Measurements from ENCODE around the gene PPM1B. TPM values are rescaled to one million over a fixed set of nuclear protein-coding genes. Genes with fewer than 3 reads are reported as not detected.

The PPM1B gene
- total and polyA plus RNA-seq, 2 of the 13 experiments (the other 11 are each of a cell fraction or from before 2014, with no cell fraction given) = 24.4 to 25.0 TPM

- in situ Hi-C loops (cut with HindIII; ENCODE audit: extremely low pct_ligation_motif_present, low pct_unique_long_range_greater_than_20kb) = no loop called here
Measured at GRCh38 chr2:44142306-44142705, 26.4 kb upstream of the PPM1B start.

GRCh38 chr2:44143701-44144100, 25.0 kb upstream of the PPM1B start:
- CTCF ChIA-PET (ENCODE audit: low intra/inter-chr PET ratio, low total read pairs) = no interaction called here
- Histone ChIP-seq H3K79me2 (ENCODE audit: insufficient read depth, low read length) (no peaks in the 10 kb centered on the region), H3K9ac (ENCODE audit: insufficient read depth, low read depth, low read length) (no peak overlapping the region), H3K27ac (ENCODE audit: extremely low read length, insufficient read depth, low read length) (no peak overlapping the region), H3K27me3 (ENCODE audit: control insufficient read depth in 1 of 2, insufficient read depth in 2 of 2, low read length in 2 of 2) (peaks cover 2 to 4% of the 10 kb centered on the region in 2 experiments; a peak in 1 of 5 replicates), H4K20me1 (ENCODE audit: insufficient read depth, low read length) (no peaks in the 10 kb centered on the region), H3K4me3 (replicated peaks in 1 of 3; ENCODE audit: insufficient read depth in 1 of 3, low read depth in 2 of 3, low read length in 3 of 3) (no peak overlapping the region), H3K4me2 (ENCODE audit: low read depth, low read length) (no peak overlapping the region), H3K9me3 (ENCODE audit: low read length) (no peaks in the 10 kb centered on the region), H3K36me3 (replicated peaks in 1 of 2; ENCODE audit: control insufficient read depth in 1 of 2, insufficient read depth in 2 of 2, low read length in 2 of 2) (no peaks in the 10 kb centered on the region), H2AFZ (ENCODE audit: low read length) (no peak overlapping the region), H3K4me1 (ENCODE audit: insufficient read depth, low read length) (no peaks in the 10 kb centered on the region)
- POLR2A ChIA-PET = no interaction called here
- no TSS peak for BruUV-seq (replicated peaks)
- TF ChIP-seq ZNF563 (CRISPR knock-in tag; IDR thresholded peaks at IDR 0.05) (no peak), AKAP8 (CRISPR knock-in tag; IDR thresholded peaks at IDR 0.05) (no peak), ZNF343 (CRISPR knock-in tag; IDR thresholded peaks at IDR 0.05) (no peak), ZNF501 (CRISPR knock-in tag; IDR thresholded peaks at IDR 0.05) (no peak), ZNF883 (CRISPR knock-in tag; IDR thresholded peaks at IDR 0.05; ENCODE audit: not compliant biosample characterization) (no peak), HINFP (CRISPR knock-in tag; IDR thresholded peaks at IDR 0.05; ENCODE audit: low read depth) (no peak), ZNF251 (CRISPR knock-in tag; IDR thresholded peaks at IDR 0.05) (no peak), HOXD1 (CRISPR knock-in tag; IDR thresholded peaks at IDR 0.05) (no peak), ZNF567 (CRISPR knock-in tag; IDR thresholded peaks at IDR 0.05; ENCODE audit: borderline replicate concordance) (no peak)
- ATAC-seq (no peak), DNase-seq (ENCODE audit: low spot score) (no peak), FAIRE-seq (no peak)
- in situ Hi-C loops (cut with HindIII; ENCODE audit: extremely low pct_ligation_motif_present, low pct_unique_long_range_greater_than_20kb) = no loop called here
- WGBS (ENCODE audit: low lambda C conversion rate) = 38% methylated on average over 3 of the region's 3 CpGs
- intact Hi-C loops (cut with micrococcal nuclease; ENCODE audit: unreplicated experiment) = no loop called here

More at GRCh38 chr2:44142306-44142705, 26.4 kb upstream of the PPM1B start:
- no peak for ATAC-seq
- no peaks in the 10 kb centered on the region for H3K79me2 ChIP-seq (ENCODE audit: insufficient read depth, low read length)
- H2AFZ ChIP-seq (ENCODE audit: low read length) = peak overlapping the region; percentile 16
- H3K9ac ChIP-seq (ENCODE audit: insufficient read depth, low read depth, low read length) = no peak overlapping the region
- intact Hi-C loops (cut with micrococcal nuclease; ENCODE audit: unreplicated experiment) = no loop called here
- H3K4me3 ChIP-seq (replicated peaks in 1 of 3; ENCODE audit: insufficient read depth in 1 of 3, low read depth in 2 of 3, low read length in 3 of 3) = no peak overlapping the region
- H3K4me1 ChIP-seq (ENCODE audit: insufficient read depth, low read length) = no peaks in the 10 kb centered on the region
- ChIA-PET POLR2A (no interaction called here), CTCF (ENCODE audit: low intra/inter-chr PET ratio, low total read pairs) (no interaction called here)
- TF ChIP-seq RBFOX2 (IDR thresholded peaks at IDR 0.05; ENCODE audit: low read depth, low read length) = no peak
- TF ChIP-seq, protein P1, sequence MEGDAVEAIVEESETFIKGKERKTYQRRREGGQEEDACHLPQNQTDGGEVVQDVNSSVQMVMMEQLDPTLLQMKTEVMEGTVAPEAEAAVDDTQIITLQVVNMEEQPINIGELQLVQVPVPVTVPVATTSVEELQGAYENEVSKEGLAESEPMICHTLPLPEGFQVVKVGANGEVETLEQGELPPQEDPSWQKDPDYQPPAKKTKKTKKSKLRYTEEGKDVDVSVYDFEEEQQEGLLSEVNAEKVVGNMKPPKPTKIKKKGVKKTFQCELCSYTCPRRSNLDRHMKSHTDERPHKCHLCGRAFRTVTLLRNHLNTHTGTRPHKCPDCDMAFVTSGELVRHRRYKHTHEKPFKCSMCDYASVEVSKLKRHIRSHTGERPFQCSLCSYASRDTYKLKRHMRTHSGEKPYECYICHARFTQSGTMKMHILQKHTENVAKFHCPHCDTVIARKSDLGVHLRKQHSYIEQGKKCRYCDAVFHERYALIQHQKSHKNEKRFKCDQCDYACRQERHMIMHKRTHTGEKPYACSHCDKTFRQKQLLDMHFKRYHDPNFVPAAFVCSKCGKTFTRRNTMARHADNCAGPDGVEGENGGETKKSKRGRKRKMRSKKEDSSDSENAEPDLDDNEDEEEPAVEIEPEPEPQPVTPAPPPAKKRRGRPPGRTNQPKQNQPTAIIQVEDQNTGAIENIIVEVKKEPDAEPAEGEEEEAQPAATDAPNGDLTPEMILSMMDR (CRISPR knock-in tag; IDR thresholded peaks at IDR 0.05) = no peak
- no peak for DNase-seq (ENCODE audit: low spot score)
- H3K4me2 ChIP-seq (ENCODE audit: low read depth, low read length) = no peak overlapping the region
- no peak for FAIRE-seq
- H3K36me3 ChIP-seq (replicated peaks in 1 of 2; ENCODE audit: control insufficient read depth in 1 of 2, insufficient read depth in 2 of 2, low read length in 2 of 2) = no peaks in the 10 kb centered on the region
- H3K27ac ChIP-seq (ENCODE audit: extremely low read length, insufficient read depth, low read length) = no peak overlapping the region
- no TSS peak for BruUV-seq (replicated peaks)
- 7% methylated on average over 1 of the region's 1 CpG for WGBS (ENCODE audit: low lambda C conversion rate)
- no peaks in the 10 kb centered on the region for H3K9me3 ChIP-seq (ENCODE audit: low read length)
- no peaks in the 10 kb centered on the region for H4K20me1 ChIP-seq (ENCODE audit: insufficient read depth, low read length)
- H3K27me3 ChIP-seq (ENCODE audit: control insufficient read depth in 1 of 2, insufficient read depth in 2 of 2, low read length in 2 of 2) = peaks cover 2 to 3% of the 10 kb centered on the region in 2 experiments; a peak in 1 of 5 replicates
